ENCODE measurements around the gene CKMT2. TPM values are rescaled to one million over a fixed set of nuclear protein-coding genes. Genes with fewer than 3 reads are reported as not detected.

CKMT2 gene
- total RNA-seq, 1 donor from 2014 or later: 3.0 TPM

DNA sequence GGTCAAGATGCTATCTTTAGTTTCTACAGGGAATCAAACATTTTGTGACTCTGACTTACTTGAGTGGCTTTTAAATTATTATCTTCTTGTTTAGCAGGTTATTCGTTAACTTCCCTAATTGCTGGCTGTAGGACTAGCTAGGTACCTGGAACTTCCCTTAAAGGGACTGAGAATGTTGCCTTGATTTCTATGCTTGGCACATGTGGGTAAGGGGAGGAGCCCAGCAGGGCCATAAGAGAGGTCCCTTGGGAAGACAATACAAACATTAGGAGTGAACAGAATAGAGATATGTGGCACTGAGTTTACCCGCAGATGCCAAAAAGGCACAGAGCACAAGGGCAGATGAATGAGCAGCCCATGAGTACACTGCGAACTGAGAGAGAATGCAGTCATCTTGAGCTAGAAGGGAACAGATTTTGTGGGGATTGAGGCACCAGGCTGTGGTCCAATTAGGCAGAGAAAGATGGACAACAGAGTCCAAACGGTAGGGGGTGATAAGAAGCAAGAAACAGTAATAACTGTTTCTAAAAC, 9.8 kb downstream of the CKMT2 start:
- Histone ChIP-seq H3K9me3 (no peaks in the 10 kb centered on the region), H3K4me1 (no peaks in the 10 kb centered on the region), H3K27me3 (no peaks in the 10 kb centered on the region), H3K36me3 (no peaks in the 10 kb centered on the region), H3K27ac (no peak overlapping the region), H3K4me3 (no peak overlapping the region)
- DNase-seq (no peak), ATAC-seq (no peak)
- TF ChIP-seq, protein P1, sequence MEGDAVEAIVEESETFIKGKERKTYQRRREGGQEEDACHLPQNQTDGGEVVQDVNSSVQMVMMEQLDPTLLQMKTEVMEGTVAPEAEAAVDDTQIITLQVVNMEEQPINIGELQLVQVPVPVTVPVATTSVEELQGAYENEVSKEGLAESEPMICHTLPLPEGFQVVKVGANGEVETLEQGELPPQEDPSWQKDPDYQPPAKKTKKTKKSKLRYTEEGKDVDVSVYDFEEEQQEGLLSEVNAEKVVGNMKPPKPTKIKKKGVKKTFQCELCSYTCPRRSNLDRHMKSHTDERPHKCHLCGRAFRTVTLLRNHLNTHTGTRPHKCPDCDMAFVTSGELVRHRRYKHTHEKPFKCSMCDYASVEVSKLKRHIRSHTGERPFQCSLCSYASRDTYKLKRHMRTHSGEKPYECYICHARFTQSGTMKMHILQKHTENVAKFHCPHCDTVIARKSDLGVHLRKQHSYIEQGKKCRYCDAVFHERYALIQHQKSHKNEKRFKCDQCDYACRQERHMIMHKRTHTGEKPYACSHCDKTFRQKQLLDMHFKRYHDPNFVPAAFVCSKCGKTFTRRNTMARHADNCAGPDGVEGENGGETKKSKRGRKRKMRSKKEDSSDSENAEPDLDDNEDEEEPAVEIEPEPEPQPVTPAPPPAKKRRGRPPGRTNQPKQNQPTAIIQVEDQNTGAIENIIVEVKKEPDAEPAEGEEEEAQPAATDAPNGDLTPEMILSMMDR (IDR thresholded peaks at IDR 0.05): no peak
- intact Hi-C loops (cut with DNase I): no loop called here

DNA sequence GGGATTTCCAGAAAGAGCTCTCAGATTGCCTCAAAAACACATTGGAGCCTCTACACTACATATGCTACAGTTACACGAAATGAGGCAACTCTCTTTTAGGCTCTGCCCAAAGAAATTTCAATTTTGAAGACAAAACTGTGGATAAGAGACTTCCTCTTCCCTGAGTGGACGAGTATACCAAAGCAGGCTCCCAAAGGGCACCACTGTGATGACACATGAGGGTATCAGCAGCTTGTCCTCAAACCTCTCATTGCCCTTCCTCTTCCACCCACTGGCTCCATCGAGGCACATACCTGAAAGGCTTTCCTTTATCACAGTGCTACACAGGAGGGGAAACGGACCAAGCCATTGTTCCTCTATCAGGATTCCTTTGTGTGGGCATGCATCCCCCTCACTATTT, 11.3 kb downstream of the CKMT2 start:
- Histone ChIP-seq H3K27me3 (no peaks in the 10 kb centered on the region), H3K4me3 (no peak overlapping the region), H3K36me3 (no peaks in the 10 kb centered on the region), H3K4me1 (no peaks in the 10 kb centered on the region), H3K27ac (no peak overlapping the region), H3K9me3 (no peaks in the 10 kb centered on the region)
- intact Hi-C loops (cut with DNase I): no loop called here
- ATAC-seq (no peak), DNase-seq (no peak)
- TF ChIP-seq, protein P1 (IDR thresholded peaks at IDR 0.05): no peak

- no peak overlapping the region for H3K27ac ChIP-seq
- TF ChIP-seq, protein P1 (IDR thresholded peaks at IDR 0.05): no peak
- no peaks in the 10 kb centered on the region for H3K27me3 ChIP-seq
- no peak for ATAC-seq
- no peak for DNase-seq
- intact Hi-C loops (cut with DNase I): no loop called here
- no peak overlapping the region for H3K4me3 ChIP-seq
- no peaks in the 10 kb centered on the region for H3K9me3 ChIP-seq
- no peaks in the 10 kb centered on the region for H3K36me3 ChIP-seq
- H3K4me1 ChIP-seq: no peaks in the 10 kb centered on the region
Measured at GRCh38 chr5:81245871-81246235, 12.7 kb downstream of the CKMT2 start.

- DNase-seq (no peak), ATAC-seq (no peak)
- no peak overlapping the region for H3K4me3 ChIP-seq
- intact Hi-C loops (cut with DNase I): no loop called here
- no peaks in the 10 kb centered on the region for H3K9me3 ChIP-seq
- no peak overlapping the region for H3K27ac ChIP-seq
- no peaks in the 10 kb centered on the region for H3K27me3 ChIP-seq
- no peaks in the 10 kb centered on the region for H3K4me1 ChIP-seq
- TF ChIP-seq, protein P1 (IDR thresholded peaks at IDR 0.05): no peak
- H3K36me3 ChIP-seq: no peaks in the 10 kb centered on the region
Measured at GRCh38 chr5:81246697-81247096, 13.6 kb downstream of the CKMT2 start.

DNA sequence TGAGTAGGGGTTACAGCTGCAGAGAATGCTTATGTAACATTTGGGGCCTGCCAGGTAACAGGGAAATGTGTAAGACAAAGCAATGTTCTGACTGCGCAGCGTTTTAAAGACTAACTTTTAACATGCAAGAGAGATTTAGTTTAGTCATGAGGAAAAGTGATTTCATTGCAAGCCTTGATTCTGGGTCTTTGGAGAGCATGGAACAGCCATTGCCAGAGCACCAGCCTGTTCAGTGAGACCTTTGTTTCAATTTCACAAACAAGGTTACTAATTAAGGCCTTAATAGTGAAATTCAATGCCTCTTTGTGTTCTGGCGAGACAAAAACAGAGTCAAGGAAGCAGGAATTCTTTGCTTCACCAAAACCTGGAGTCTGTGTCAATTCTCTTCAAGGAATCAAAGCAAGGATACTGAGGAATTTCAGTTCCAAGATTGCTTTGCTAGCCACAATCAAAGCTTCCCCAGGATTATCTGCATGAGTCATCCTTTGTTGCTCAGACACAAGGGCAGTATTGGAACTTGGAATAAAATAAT, 14.4 kb downstream of the CKMT2 start:
- DNase-seq (no peak), ATAC-seq (no peak)
- Histone ChIP-seq H3K36me3 (no peaks in the 10 kb centered on the region), H3K9me3 (no peaks in the 10 kb centered on the region), H3K4me3 (no peak overlapping the region), H3K4me1 (no peaks in the 10 kb centered on the region), H3K27me3 (no peaks in the 10 kb centered on the region), H3K27ac (no peak overlapping the region)
- intact Hi-C loops (cut with DNase I): no loop called here
- TF ChIP-seq, protein P1 (IDR thresholded peaks at IDR 0.05): no peak

- Histone ChIP-seq H3K4me1 (no peaks in the 10 kb centered on the region), H3K27ac (no peak overlapping the region), H3K9me3 (no peaks in the 10 kb centered on the region), H3K27me3 (no peaks in the 10 kb centered on the region), H3K36me3 (no peaks in the 10 kb centered on the region), H3K4me3 (no peak overlapping the region)
- TF ChIP-seq, protein P1 (IDR thresholded peaks at IDR 0.05): no peak
- ATAC-seq: no peak
- DNase-seq: no peak
- intact Hi-C loops (cut with DNase I): no loop called here
Measured at GRCh38 chr5:81249240-81249639, 16.1 kb downstream of the CKMT2 start.
